AG04449 (cell line): Measurements from ENCODE around the gene TMEM200A.

Source experiments
- CTCF ChIA-PET: fragments of 350-600 bp; formaldehyde crosslinking; extraction: SDS; loops from one replicate; lab custom pipeline; 2021; ENCODE audit warnings: antibody characterized with exemption; lab: Yijun Ruan, JAX
- POLR2A ChIA-PET: fragments of 400-600, 350-600 bp; formaldehyde crosslinking; extraction: SDS; loops from one replicate; lab custom pipeline; 2020; ENCODE audit warnings: antibody characterized with exemption, inconsistent platforms; lab: Yijun Ruan, JAX
- DNase-seq: peaks from one replicate; pipeline ENCODE4 v3.0.0-alpha.2; 2010; ENCODE audit warnings: low read depth, low spot score
- H3K4me3 ChIP-seq: 2 replicates; pipeline ENCODE4 v1.5.1; 2011; ENCODE audit warnings: low read depth, mild to moderate bottlenecking, control low read depth, low read length
- CTCF ChIP-seq: IDR thresholded peaks from one replicate; pipeline ENCODE4 v1.5.1; 2011; ENCODE audit warnings: mild to moderate bottlenecking, moderate library complexity, low read length, control low read depth, inconsistent platforms; ENCODE audit not compliant: insufficient read depth; ENCODE audit errors: missing control alignments

Gene TMEM200A

GRCh38 chr6:130393306-130393705 is 27.5 kb downstream of the TMEM200A start:
- no peak for TF ChIP-seq CTCF
- no peak for DNase-seq
- no peak overlapping the region for H3K4me3 ChIP-seq
- CTCF ChIA-PET = no interaction called here
- POLR2A ChIA-PET = no interaction called here

GRCh38 chr6:130394246-130394645 is 28.4 kb downstream of the TMEM200A start:
- POLR2A ChIA-PET = no interaction called here
- DNase-seq = no peak
- CTCF ChIA-PET = interaction anchor here (1.1 to 2.2 kb wide), 3 partner anchors 12 to 304 kb away, joined by 3 to 7 read pairs (median 4); no protein-coding TSS in a partner anchor
- no peak overlapping the region for H3K4me3 ChIP-seq
- TF ChIP-seq CTCF = no peak

- DNase-seq = no peak
- ChIA-PET CTCF (interaction anchor here (1.1 to 2.2 kb wide), 4 partner anchors 11 to 303 kb away, joined by 3 to 11 read pairs (median 6); no protein-coding TSS in a partner anchor), POLR2A (no interaction called here)
- H3K4me3 ChIP-seq = no peak overlapping the region
- no peak for TF ChIP-seq CTCF
These were observed 29.3 kb downstream of the TMEM200A start for GRCh38 chr6:130395164-130395563.

GRCh38 chr6:130396722-130397121 is 30.9 kb downstream of the TMEM200A start:
- POLR2A ChIA-PET = no interaction called here
- CTCF ChIA-PET = interaction anchor here (1.2 kb wide), 1 partner anchor 302 kb away, joined by 3 read pairs; no protein-coding TSS in a partner anchor
- DNase-seq = no peak

GRCh38 chr6:130405549-130405948 is 39.7 kb downstream of the TMEM200A start:
- POLR2A ChIA-PET = no interaction called here
- no peak overlapping the region for H3K4me3 ChIP-seq
- DNase-seq = no peak
- CTCF ChIA-PET = interaction anchor here (0.7 to 1.3 kb wide), 3 partner anchors 11 to 293 kb away, joined by 3 to 7 read pairs (median 5); no protein-coding TSS in a partner anchor
- no peak for TF ChIP-seq CTCF

More at GRCh38 chr6:130396722-130397121, 30.9 kb downstream of the TMEM200A start:
- no peak for TF ChIP-seq CTCF
- H3K4me3 ChIP-seq = no peak overlapping the region; the same call in 1 of the 2 replicates

- H3K4me3 ChIP-seq = peak overlapping the region; percentile 29
- peak; percentile 23 for DNase-seq
- ChIA-PET CTCF (no interaction called here), POLR2A (no interaction called here)
- TF ChIP-seq CTCF = no peak
These were observed 41.2 kb downstream of the TMEM200A start for GRCh38 chr6:130407032-130407431.
